Germinal center (tissue), 1 donor: Measurements from ENCODE around the gene TP63.

Experiments used
- DNase-seq: peaks from one replicate; pipeline ENCODE4 v3.0.0; 2012; ENCODE audit warnings: mixed read lengths, low spot score

Gene TP63

GRCh38 chr3:189863031-189863430 is 231.8 kb downstream of the TP63 start:
- DNase-seq = no peak

- no peak for DNase-seq
These were observed 236.9 kb downstream of the TP63 start for GRCh38 chr3:189868061-189868460.

- DNase-seq = no peak
These were observed 238.0 kb downstream of the TP63 start for GRCh38 chr3:189869165-189869564.

- no peak for DNase-seq
These were observed 240.2 kb downstream of the TP63 start for GRCh38 chr3:189871418-189871817.

- DNase-seq = no peak
These were observed 252.0 kb downstream of the TP63 start for GRCh38 chr3:189883113-189883753.

- DNase-seq = no peak
These were observed 259.3 kb downstream of the TP63 start for GRCh38 chr3:189890496-189890895.

- DNase-seq = no peak
These were observed 265.3 kb downstream of the TP63 start for GRCh38 chr3:189896533-189896932.

- DNase-seq = no peak
These were observed 266.2 kb downstream of the TP63 start for GRCh38 chr3:189897406-189897805.

GRCh38 chr3:189898559-189899153 is 267.5 kb downstream of the TP63 start:
- no peak for DNase-seq

GRCh38 chr3:189899186-189899585 is 268.0 kb downstream of the TP63 start:
- DNase-seq = no peak

- DNase-seq = no peak
These were observed 269.4 kb downstream of the TP63 start for GRCh38 chr3:189900578-189900977.

GRCh38 chr3:189901481-189901880 is 270.3 kb downstream of the TP63 start:
- no peak for DNase-seq

- no peak for DNase-seq
These were observed 271.3 kb downstream of the TP63 start for GRCh38 chr3:189902230-189903186.

- no peak for DNase-seq
These were observed 272.5 kb downstream of the TP63 start for GRCh38 chr3:189903562-189904250.

- DNase-seq = no peak
These were observed 276.6 kb downstream of the TP63 start for GRCh38 chr3:189907803-189908202.

GRCh38 chr3:189908646-189909045 is 277.5 kb downstream of the TP63 start:
- no peak for DNase-seq

- no peak for DNase-seq
These were observed 277.9 kb downstream of the TP63 start for GRCh38 chr3:189909139-189909538.

- DNase-seq = no peak
These were observed 278.4 kb downstream of the TP63 start for GRCh38 chr3:189909573-189909972.

- no peak for DNase-seq
These were observed 279.8 kb downstream of the TP63 start for GRCh38 chr3:189911001-189911400.

GRCh38 chr3:189914799-189915198 is 283.6 kb downstream of the TP63 start:
- DNase-seq = no peak

GRCh38 chr3:189921770-189922169 is 290.6 kb downstream of the TP63 start:
- no peak for DNase-seq
